Suprapubic skin (tissue), 4 donors: ENCODE data around the gene USP7.

Source experiments
- EP300 ChIP-seq: sonication (generic); formaldehyde crosslinking; IDR thresholded peaks from one replicate; pipeline ENCODE4 v1.6.1; 2017; ENCODE audit warnings: antibody characterized with exemption
- POLR2A ChIP-seq, 2 donors: fragments of 450-650 bp; IDR thresholded peaks; one replicate each; pipeline ENCODE4 v1.6.1; 2017; ENCODE audit warnings: antibody characterized with exemption in 2 of 2, mild to moderate bottlenecking in 2 of 2, moderate library complexity in 2 of 2
- POLR2AphosphoS5 ChIP-seq, 3 donors: sonication (generic); formaldehyde crosslinking; IDR thresholded peaks; one replicate each; pipeline ENCODE4 v1.6.1; 2017; ENCODE audit warnings: antibody characterized with exemption in 3 of 3
- TF ChIP-seq, protein P1 (sequence below), 2 donors: fragments of 200-600 bp in 1 of 2; fragments of 450-650 bp in 1 of 2; sonication (generic) in 1 of 2; IDR thresholded peaks; one replicate each; pipeline ENCODE4 v1.5.1; 2016 to 2019; ENCODE audit warnings: antibody characterized with exemption in 2 of 2, mild to moderate bottlenecking in 1 of 2, moderate library complexity in 1 of 2

DNA sequence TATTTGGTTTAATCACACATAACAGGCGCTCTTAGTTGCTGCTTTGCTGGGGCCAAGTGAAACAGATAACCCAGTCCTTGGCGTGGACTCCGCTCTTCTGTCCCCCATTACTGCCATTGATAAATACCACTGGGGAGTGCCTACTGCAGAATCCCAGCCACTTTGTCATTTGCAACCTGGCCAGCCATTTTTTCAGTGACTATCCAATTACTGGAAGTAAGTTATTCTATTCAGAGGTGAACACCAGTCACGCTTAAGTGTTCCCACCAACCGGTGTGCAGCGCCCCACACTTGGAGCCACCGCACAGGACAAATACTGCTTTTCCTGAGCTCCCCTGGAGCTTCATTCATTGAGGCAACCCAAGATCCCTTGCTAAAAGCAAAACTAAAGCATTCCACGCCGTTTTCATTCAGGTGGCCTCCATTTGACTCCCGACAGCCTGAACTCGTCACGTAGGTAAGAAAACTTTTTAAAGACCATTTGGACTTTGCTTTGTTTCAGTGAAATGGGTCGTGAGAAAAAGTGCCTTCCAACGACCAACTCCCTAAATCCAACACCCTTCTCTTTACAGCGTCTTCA, 1.8 kb downstream of the USP7 start:
- TF ChIP-seq, protein P1, sequence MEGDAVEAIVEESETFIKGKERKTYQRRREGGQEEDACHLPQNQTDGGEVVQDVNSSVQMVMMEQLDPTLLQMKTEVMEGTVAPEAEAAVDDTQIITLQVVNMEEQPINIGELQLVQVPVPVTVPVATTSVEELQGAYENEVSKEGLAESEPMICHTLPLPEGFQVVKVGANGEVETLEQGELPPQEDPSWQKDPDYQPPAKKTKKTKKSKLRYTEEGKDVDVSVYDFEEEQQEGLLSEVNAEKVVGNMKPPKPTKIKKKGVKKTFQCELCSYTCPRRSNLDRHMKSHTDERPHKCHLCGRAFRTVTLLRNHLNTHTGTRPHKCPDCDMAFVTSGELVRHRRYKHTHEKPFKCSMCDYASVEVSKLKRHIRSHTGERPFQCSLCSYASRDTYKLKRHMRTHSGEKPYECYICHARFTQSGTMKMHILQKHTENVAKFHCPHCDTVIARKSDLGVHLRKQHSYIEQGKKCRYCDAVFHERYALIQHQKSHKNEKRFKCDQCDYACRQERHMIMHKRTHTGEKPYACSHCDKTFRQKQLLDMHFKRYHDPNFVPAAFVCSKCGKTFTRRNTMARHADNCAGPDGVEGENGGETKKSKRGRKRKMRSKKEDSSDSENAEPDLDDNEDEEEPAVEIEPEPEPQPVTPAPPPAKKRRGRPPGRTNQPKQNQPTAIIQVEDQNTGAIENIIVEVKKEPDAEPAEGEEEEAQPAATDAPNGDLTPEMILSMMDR (IDR thresholded peaks at IDR 0.05) = no peak
- TF ChIP-seq POLR2A (IDR thresholded peaks at IDR 0.05) (no peak), POLR2AphosphoS5 (IDR thresholded peaks at IDR 0.05) (no peak), EP300 (no peak)
